ENCODE data around the gene EIF2B4. TPM values are rescaled to one million over a fixed set of nuclear protein-coding genes. Genes with fewer than 3 reads are reported as not detected.

EIF2B4 gene
- total and polyA plus RNA-seq, 2 of the 13 experiments (the other 11 are each of a cell fraction or from before 2014, with no cell fraction given), result 91.5 to 96.4 TPM

GRCh38 chr2:27356382-27357181 is 13.6 kb downstream of the EIF2B4 start, which contains the start of gene GTF3C2 (continued):
- peak; percentile 87; the same call in 1 of the 2 replicates for TF ChIP-seq SNAPC4 (CRISPR knock-in tag; IDR thresholded peaks at IDR 0.05)
- peak; percentile 69 for TF ChIP-seq ZMAT3 (CRISPR knock-in tag; conservative IDR thresholded peaks at IDR 0.05)
- TF ChIP-seq ELF4 (CRISPR knock-in tag; IDR thresholded peaks at IDR 0.05; ENCODE audit: borderline replicate concordance), result peak; percentile 90
- 0 out of 2 replicates have a peak, but pooled peaks have one; percentile 50 for TF ChIP-seq ZSCAN29 (CRISPR knock-in tag; conservative IDR thresholded peaks at IDR 0.05)
- TF ChIP-seq XRCC5 (optimal IDR thresholded peaks at IDR 0.05; ENCODE audit: low read length), result peak; percentile 62
- TF ChIP-seq ISX (CRISPR knock-in tag; conservative IDR thresholded peaks at IDR 0.05), result no peak
- TF ChIP-seq PCBP2 (optimal IDR thresholded peaks at IDR 0.05; ENCODE audit: low read depth, low read length, poor library complexity, severe bottlenecking), result no peak
- peak; percentile 93 for TF ChIP-seq THAP7 (CRISPR knock-in tag; IDR thresholded peaks at IDR 0.05)
- TF ChIP-seq ZNF772 (CRISPR knock-in tag; IDR thresholded peaks at IDR 0.05), result peak; percentile 85
- TF ChIP-seq SMARCE1 (IDR thresholded peaks at IDR 0.05; ENCODE audit: borderline replicate concordance), result no peak
- peak; percentile 99 for TF ChIP-seq FOXK1 (CRISPR knock-in tag; IDR thresholded peaks at IDR 0.05; ENCODE audit: borderline replicate concordance, low read depth)
- TF ChIP-seq ZNF142 (CRISPR knock-in tag; IDR thresholded peaks at IDR 0.05), result peak; percentile 53; the same call in 1 of the 2 replicates
- TF ChIP-seq HNRNPL (IDR thresholded peaks at IDR 0.05; ENCODE audit: low read depth, low read length), result peak; percentile 63
- TF ChIP-seq TP53 (CRISPR knock-in tag; conservative IDR thresholded peaks at IDR 0.05), result 0 out of 2 replicates have a peak, but pooled peaks have one; percentile 20
- TF ChIP-seq TBL1XR1 (IDR thresholded peaks at IDR 0.05; ENCODE audit: borderline replicate concordance, low read length, partially characterized antibody), result peak; percentile 14
- TF ChIP-seq ZNF816 (CRISPR knock-in tag; IDR thresholded peaks at IDR 0.05; ENCODE audit: borderline replicate concordance), result peak; percentile 55; the same call in 1 of the 2 replicates
- TF ChIP-seq ZNF720 (CRISPR knock-in tag; IDR thresholded peaks at IDR 0.05), result 0 out of 2 replicates have a peak, but pooled peaks have one; percentile 42
